NT2/D1 (cell line): ENCODE data around the gene TNFAIP2.

Source experiments
- SUZ12 ChIP-seq: IDR thresholded peaks from 2 replicates; pipeline ENCODE4 v1.6.1; 2011; ENCODE audit not compliant: insufficient read length, insufficient read depth; ENCODE audit errors: extremely low read depth
- YY1 ChIP-seq: IDR thresholded peaks from 2 replicates; pipeline ENCODE4 v1.6.1; 2011; ENCODE audit not compliant: insufficient read length, insufficient read depth
- ZNF274 ChIP-seq: IDR thresholded peaks from 2 replicates; pipeline ENCODE4 v1.6.1; 2011; ENCODE audit warnings: mild to moderate bottlenecking, low read depth, low read length

GRCh38 chr14:103118663-103119404 is 4.4 kb upstream of the TNFAIP2 start:
- TF ChIP-seq ZNF274: no peak
- TF ChIP-seq YY1: no peak
- no peak for TF ChIP-seq SUZ12
